ENCODE data around the gene ISLR. TPM values are rescaled to one million over a fixed set of nuclear protein-coding genes. Genes with fewer than 3 reads are reported as not detected.

The ISLR gene
- total RNA-seq, 1 donor = 73.8 TPM

GRCh38 chr15:74167891-74168331, 5.6 kb upstream of the ISLR start:
- no peak overlapping the region for H3K4me3 ChIP-seq (ENCODE audit: low read depth, low read length)
- DNase-seq (ENCODE audit: low read depth) = no peak
- TF ChIP-seq, protein P1, sequence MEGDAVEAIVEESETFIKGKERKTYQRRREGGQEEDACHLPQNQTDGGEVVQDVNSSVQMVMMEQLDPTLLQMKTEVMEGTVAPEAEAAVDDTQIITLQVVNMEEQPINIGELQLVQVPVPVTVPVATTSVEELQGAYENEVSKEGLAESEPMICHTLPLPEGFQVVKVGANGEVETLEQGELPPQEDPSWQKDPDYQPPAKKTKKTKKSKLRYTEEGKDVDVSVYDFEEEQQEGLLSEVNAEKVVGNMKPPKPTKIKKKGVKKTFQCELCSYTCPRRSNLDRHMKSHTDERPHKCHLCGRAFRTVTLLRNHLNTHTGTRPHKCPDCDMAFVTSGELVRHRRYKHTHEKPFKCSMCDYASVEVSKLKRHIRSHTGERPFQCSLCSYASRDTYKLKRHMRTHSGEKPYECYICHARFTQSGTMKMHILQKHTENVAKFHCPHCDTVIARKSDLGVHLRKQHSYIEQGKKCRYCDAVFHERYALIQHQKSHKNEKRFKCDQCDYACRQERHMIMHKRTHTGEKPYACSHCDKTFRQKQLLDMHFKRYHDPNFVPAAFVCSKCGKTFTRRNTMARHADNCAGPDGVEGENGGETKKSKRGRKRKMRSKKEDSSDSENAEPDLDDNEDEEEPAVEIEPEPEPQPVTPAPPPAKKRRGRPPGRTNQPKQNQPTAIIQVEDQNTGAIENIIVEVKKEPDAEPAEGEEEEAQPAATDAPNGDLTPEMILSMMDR (IDR thresholded peaks at IDR 0.05; ENCODE audit: insufficient read depth, low read depth, low read length) = no peak

GRCh38 chr15:74168711-74169126, 4.8 kb upstream of the ISLR start:
- no peak for DNase-seq (ENCODE audit: low read depth)
- TF ChIP-seq, protein P1 (IDR thresholded peaks at IDR 0.05; ENCODE audit: insufficient read depth, low read depth, low read length) = no peak

GRCh38 chr15:74170071-74170844, 3.3 kb upstream of the ISLR start:
- TF ChIP-seq, protein P1 (IDR thresholded peaks at IDR 0.05; ENCODE audit: insufficient read depth, low read depth, low read length) = no peak
- no peak overlapping the region for H3K4me3 ChIP-seq (ENCODE audit: low read depth, low read length)
- no peak for DNase-seq (ENCODE audit: low read depth)

More at GRCh38 chr15:74168711-74169126, 4.8 kb upstream of the ISLR start:
- H3K4me3 ChIP-seq (ENCODE audit: low read depth, low read length) = no peak overlapping the region

- TF ChIP-seq, protein P1 (IDR thresholded peaks at IDR 0.05; ENCODE audit: insufficient read depth, low read depth, low read length) = no peak
- no peak overlapping the region for H3K4me3 ChIP-seq (ENCODE audit: low read depth, low read length)
- DNase-seq (ENCODE audit: low read depth) = no peak
Observed at GRCh38 chr15:74170875-74171578, 2.5 kb upstream of the ISLR start.

DNA sequence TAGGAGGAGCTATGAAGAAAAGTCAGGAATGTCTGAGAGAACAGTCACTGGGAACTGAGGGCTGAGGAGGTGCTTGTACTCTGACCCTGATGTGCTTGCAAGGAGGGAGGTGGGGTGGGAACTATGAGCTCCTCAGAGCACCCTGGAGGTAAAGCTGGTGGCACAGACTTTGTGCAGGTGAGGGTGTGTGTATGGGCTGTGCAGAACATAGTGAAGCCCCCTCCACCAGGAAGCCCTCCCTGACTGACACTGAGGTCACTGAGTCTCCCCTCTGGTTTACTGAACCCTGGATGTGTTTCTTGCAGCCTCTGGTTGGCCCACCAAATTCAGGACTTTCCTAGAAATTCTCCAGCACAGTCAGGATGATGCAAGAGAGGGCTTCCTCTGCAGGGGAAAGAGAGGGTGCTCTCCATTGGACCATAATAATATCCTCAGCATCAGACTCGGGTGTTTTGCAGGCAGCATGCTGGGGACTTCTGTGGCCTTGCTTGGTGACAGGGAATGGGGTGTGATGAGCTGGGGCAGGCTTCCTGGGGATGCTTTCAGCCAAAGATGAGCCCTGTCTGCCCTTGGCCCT, 1.5 kb upstream of the ISLR start:
- DNase-seq (ENCODE audit: low read depth) = no peak
- TF ChIP-seq, protein P1 (IDR thresholded peaks at IDR 0.05; ENCODE audit: insufficient read depth, low read depth, low read length) = no peak
- no peak overlapping the region for H3K4me3 ChIP-seq (ENCODE audit: low read depth, low read length)

GRCh38 chr15:74172701-74173379, 670 bp upstream of the ISLR start:
- no peak overlapping the region for H3K4me3 ChIP-seq (ENCODE audit: low read depth, low read length)
- DNase-seq (ENCODE audit: low read depth) = peak; percentile 78
- TF ChIP-seq, protein P1 (IDR thresholded peaks at IDR 0.05; ENCODE audit: insufficient read depth, low read depth, low read length) = no peak

Data from fibroblast of villous mesenchyme (primary cell).